OCI-LY1 (cell line): ENCODE data around the gene PUM2.

ENCODE experiments used
- EZH2 ChIP-seq: fragments of 200-600 bp; sonication (generic), shearing (Covaris generic); IDR thresholded peaks from 2 replicates; pipeline ENCODE4 v1.8.0; 2017; ENCODE audit warnings: borderline replicate concordance, mixed run types, mild to moderate bottlenecking, antibody characterized with exemption, low read length, moderate library complexity, mixed read lengths
- TF ChIP-seq, protein P1 (sequence below): fragments of 200-600 bp; sonication (generic), shearing (Covaris generic); IDR thresholded peaks from 2 replicates; pipeline ENCODE4 v1.5.1; 2017; ENCODE audit warnings: mild to moderate bottlenecking, antibody characterized with exemption, low read length, moderate library complexity, mixed read lengths

- TF ChIP-seq, protein P1, sequence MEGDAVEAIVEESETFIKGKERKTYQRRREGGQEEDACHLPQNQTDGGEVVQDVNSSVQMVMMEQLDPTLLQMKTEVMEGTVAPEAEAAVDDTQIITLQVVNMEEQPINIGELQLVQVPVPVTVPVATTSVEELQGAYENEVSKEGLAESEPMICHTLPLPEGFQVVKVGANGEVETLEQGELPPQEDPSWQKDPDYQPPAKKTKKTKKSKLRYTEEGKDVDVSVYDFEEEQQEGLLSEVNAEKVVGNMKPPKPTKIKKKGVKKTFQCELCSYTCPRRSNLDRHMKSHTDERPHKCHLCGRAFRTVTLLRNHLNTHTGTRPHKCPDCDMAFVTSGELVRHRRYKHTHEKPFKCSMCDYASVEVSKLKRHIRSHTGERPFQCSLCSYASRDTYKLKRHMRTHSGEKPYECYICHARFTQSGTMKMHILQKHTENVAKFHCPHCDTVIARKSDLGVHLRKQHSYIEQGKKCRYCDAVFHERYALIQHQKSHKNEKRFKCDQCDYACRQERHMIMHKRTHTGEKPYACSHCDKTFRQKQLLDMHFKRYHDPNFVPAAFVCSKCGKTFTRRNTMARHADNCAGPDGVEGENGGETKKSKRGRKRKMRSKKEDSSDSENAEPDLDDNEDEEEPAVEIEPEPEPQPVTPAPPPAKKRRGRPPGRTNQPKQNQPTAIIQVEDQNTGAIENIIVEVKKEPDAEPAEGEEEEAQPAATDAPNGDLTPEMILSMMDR, result no peak
- no peak for TF ChIP-seq EZH2
These were observed 132.0 kb downstream of the PUM2 start for GRCh38 chr2:20218331-20219320.
